Fibroblast of the aortic adventitia (primary cell): ENCODE results near the gene RTP2. TPM values are rescaled to one million over a fixed set of nuclear protein-coding genes. Genes with fewer than 3 reads are reported as not detected.
A peak's percentile ranks its signal among the peaks of the same experiment; 100 is the strongest.

Experiments
- DNase-seq: peaks from one replicate; pipeline ENCODE4 v3.0.0-alpha.2; 2010; ENCODE audit warnings: low read depth
- H3K4me3 ChIP-seq: 2 replicates; pipeline ENCODE4 v1.5.1; 2011; ENCODE audit warnings: low read depth, mild to moderate bottlenecking, control low read depth, low read length, moderate library complexity
- CTCF ChIP-seq: IDR thresholded peaks from 2 replicates; pipeline ENCODE4 v1.5.1; 2011; ENCODE audit warnings: mild to moderate bottlenecking, low read length, control low read depth, inconsistent platforms; ENCODE audit not compliant: insufficient read depth
- total RNA-seq: library from RNA; depleted of rRNA; stranded (reverse); fragments of >200 nt; gene quantifications from 2 replicates; pipeline ENCODE4 v1.2.3, GENCODE V29; 2012; ENCODE audit warnings: low replicate concordance

Gene RTP2
- total RNA-seq, 1 donor, result not detected

DNA sequence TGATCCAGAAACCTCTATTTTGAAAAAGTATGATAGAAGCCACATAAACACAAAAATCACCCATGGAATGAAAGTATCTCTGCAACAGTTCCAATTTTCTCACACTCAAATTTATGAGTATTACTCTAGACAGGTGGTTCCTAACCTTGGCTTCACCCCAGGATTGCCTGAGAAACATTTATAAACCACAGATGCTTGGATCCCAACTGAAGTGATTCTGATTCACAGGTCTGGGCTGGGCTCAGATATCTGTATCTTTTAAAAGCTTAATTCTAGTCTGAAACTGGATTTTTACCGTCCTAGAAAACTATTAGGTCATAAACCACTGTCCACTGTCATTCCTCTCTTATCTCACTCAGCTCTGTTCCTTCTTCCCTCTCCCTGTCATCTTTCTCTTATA is 24.8 kb downstream of the RTP2 start:
- TF ChIP-seq CTCF, result no peak
- H3K4me3 ChIP-seq, result no peak overlapping the region
- DNase-seq, result no peak

GRCh38 chr3:187673012-187673411 is 29.3 kb downstream of the RTP2 start:
- DNase-seq, result no peak
- no peak for TF ChIP-seq CTCF
- no peak overlapping the region for H3K4me3 ChIP-seq

DNA sequence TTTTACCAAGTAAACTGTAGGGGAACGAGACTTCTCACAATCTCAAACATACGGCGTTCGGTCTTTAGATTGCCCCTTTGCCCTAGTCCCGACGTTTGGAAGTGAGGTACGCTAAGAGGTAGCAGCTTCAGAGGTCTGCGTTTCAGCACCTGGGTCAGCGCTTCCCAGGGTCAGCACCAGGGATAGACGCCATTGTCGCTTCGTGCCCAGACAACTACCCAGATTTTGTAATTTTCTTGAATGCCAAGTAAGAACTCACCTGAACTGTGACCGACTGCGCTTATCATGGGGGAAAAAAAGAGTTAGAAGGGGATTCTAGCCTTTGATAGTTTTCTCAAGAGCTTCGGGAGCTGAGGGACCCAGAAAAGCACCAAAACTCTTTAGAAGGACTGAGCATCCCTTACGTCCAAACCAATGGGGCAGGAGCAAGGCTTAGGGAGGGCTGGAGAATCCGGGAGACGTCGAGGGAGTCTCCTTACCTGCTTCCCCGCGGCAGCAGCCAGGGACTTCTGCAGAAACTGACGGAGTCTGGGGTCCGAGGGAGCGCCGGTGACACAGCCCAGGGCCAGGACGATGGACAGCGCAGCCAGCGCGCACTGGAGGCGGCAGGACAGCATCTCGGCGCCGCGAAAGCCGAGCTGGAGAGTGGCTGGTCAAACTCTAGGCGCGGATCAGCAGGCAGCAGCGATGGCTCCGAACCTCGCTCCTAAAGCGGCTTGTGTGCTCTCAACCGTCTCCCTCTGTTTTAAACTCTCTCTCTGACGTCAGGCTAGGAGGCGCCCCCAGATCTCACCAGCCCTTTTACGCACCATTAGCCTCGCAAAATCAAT is 32.5 kb downstream of the RTP2 start, which contains the start of gene SST:
Gene SST, minus strand, starts transcription at position 720 of the 830 bp plus-strand sequence. Its CDS starts 103 bp downstream, at position 617.
- H3K4me3 ChIP-seq, result no peak within 1 kb of the TSS
- peak; percentile 56 for DNase-seq
- TF ChIP-seq CTCF, result no peak

DNA sequence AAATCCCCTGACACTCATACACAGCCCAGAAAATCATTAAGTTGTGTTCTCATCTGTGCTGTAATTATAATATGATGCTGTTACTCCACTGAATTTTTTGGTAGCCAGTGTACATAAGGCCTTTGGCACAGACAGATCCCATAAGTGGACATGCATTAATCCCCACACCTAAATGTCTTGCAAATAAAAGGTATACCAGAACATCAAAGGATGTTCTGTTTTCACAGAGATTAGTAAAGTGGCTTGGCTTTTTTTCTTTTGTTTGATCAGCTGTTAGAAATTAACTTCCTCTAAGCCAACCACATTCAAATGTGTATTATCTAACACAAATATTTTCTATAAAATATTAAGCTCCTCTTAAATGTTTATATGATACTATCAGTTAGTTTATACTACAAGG is 34.8 kb downstream of the RTP2 start:
- DNase-seq, result no peak
- TF ChIP-seq CTCF, result no peak
- no peak overlapping the region for H3K4me3 ChIP-seq

- TF ChIP-seq CTCF, result no peak
- no peak for DNase-seq
Observed at GRCh38 chr3:187665764-187666402, 36.5 kb downstream of the RTP2 start.

DNA sequence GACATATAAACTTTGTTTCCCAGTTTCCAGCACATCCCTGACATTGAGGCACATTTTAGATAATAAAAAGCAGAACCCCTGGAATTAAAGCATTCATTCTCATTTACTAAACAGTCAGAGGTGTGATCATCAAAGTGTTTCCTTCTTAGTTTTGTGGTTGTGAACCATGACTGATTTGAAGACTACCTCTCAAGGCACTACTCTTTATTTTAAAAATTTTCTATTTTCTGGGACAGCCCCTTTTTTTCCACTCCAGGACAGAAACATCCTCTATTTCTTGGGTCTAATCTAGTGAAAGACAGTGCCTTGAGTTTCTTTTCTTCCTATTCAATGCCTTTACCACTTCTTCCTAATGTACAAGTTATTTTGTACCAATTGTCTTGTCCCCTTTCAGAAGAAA is 37.3 kb downstream of the RTP2 start:
- no peak for TF ChIP-seq CTCF
- no peak for DNase-seq
- H3K4me3 ChIP-seq, result no peak overlapping the region

More at GRCh38 chr3:187665764-187666402, 36.5 kb downstream of the RTP2 start:
- H3K4me3 ChIP-seq, result no peak overlapping the region
